Measurements from ENCODE around the gene KDM5B. TPM values are rescaled to one million over a fixed set of nuclear protein-coding genes. Genes with fewer than 3 reads are reported as not detected.

Gene KDM5B
- total RNA-seq, 1 experiment from 2014 or later: 83.6 TPM

DNA sequence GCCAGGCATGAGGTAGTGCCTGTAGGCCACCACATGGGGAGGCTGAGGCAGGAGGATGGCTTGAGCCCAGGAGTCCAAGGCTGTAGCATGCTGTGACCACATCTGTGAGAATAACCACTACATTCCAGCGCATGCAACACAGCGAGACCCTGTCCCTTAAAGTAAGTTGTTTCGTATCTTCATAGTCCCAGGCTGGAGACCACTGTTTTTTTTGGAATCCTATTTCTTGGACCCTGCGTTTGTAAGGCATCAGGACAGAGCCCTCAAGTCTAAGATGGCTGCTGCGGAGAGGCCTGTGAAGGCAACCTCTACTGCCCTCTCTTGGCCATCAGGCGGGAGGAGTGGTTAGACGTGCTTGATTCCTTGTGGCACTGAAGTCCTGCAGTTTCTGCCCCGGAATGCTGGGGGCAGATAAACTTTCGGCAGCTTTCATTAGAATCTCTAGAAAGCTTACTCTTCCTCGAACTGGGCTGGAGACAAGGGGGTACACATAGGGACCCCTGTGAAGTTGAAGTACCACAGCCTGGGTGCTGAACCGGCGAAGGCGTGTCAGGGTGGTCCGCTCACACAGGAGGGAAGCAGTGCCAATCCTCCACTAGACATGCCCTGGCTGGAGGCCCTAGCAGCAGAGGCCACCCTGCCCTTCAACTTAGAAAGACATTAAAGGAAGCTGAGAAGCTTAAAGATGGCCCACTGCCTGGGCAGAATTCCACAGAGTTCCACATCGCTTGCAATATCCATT, 44.1 kb upstream of the KDM5B start:
- H3K36me3 ChIP-seq (ENCODE audit: control insufficient read depth, insufficient read depth, low read length): no peaks in the 10 kb centered on the region
- TF ChIP-seq, protein P1, sequence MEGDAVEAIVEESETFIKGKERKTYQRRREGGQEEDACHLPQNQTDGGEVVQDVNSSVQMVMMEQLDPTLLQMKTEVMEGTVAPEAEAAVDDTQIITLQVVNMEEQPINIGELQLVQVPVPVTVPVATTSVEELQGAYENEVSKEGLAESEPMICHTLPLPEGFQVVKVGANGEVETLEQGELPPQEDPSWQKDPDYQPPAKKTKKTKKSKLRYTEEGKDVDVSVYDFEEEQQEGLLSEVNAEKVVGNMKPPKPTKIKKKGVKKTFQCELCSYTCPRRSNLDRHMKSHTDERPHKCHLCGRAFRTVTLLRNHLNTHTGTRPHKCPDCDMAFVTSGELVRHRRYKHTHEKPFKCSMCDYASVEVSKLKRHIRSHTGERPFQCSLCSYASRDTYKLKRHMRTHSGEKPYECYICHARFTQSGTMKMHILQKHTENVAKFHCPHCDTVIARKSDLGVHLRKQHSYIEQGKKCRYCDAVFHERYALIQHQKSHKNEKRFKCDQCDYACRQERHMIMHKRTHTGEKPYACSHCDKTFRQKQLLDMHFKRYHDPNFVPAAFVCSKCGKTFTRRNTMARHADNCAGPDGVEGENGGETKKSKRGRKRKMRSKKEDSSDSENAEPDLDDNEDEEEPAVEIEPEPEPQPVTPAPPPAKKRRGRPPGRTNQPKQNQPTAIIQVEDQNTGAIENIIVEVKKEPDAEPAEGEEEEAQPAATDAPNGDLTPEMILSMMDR (IDR thresholded peaks at IDR 0.05): peak; percentile 90
- TF ChIP-seq SIN3A (IDR thresholded peaks at IDR 0.05; ENCODE audit: borderline replicate concordance, insufficient read depth, low read depth, low read length): no peak
- no peaks in the 10 kb centered on the region for H3K9me3 ChIP-seq (ENCODE audit: control insufficient read depth, insufficient read depth, low read depth, low read length)
- H3K27ac ChIP-seq (ENCODE audit: low read length): no peak overlapping the region
- ChIA-PET POLR2A (no interaction called here), CTCF (interaction anchor here (0.6 kb wide), 1 partner anchor 65 kb away, joined by 8 read pairs; no protein-coding TSS in a partner anchor)
- H3K27me3 ChIP-seq (ENCODE audit: control insufficient read depth, insufficient read depth, low read length): no peaks in the 10 kb centered on the region
- H3K4me1 ChIP-seq (ENCODE audit: control insufficient read depth, insufficient read depth, low read length): no peaks in the 10 kb centered on the region
- in situ Hi-C loops (cut with HindIII; ENCODE audit: low pct_unique_long_range_greater_than_20kb, low sequenced_read_pairs) (no loop called here), intact Hi-C loops (cut with micrococcal nuclease; ENCODE audit: unreplicated experiment) (loop anchor here (10.0 kb wide), 1 partner anchor 98 kb away; no protein-coding TSS in a partner anchor)
- BruUV-seq (replicated peaks): no TSS peak
- peak; percentile 39 for DNase-seq (ENCODE audit: low read depth, low spot score)
- peak; percentile 96 for ATAC-seq
- H3K4me3 ChIP-seq (ENCODE audit: low read depth in 2 of 2, low read length in 2 of 2): no peak overlapping the region

DNA sequence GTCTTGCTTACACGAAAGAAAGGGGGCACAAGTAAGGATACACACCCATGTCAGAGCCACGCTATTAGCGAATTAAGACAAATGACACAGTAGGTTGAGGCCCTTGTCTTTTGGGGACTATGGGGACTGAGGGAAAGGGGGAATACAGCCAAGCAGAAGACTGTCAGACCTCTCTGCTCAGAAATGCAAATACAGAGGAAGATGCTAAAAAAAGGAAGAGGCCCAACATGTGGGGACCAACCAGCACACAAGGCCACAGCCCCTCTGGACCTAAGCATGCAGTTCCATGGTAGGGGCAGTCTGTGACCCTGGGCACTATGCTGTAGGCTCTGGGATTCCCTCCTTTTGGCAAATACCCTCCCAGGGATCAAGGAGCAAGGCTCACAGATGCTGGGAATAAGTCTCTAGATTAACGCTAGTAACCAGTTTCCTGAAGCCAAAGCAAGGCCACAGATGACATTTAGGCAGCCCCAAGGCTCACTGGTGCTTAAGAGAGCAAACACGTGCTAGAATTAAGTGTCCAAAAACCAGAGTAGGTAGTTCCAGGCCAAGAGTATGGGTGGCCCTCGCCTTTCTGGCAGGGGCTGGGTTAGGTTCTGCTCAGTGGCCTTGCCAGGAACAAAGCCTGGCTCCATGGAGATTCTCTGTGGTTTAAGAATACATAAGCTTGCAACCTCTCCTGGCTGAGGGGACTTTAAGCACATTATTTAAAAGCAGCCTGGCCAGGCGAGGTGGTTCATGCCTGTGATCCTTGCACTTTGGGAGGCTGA, 42.6 kb upstream of the KDM5B start:
- H3K9me3 ChIP-seq (ENCODE audit: control insufficient read depth, insufficient read depth, low read depth, low read length): no peaks in the 10 kb centered on the region
- BruUV-seq (replicated peaks): no TSS peak
- H3K27ac ChIP-seq (ENCODE audit: low read length): no peak overlapping the region
- H3K36me3 ChIP-seq (ENCODE audit: control insufficient read depth, insufficient read depth, low read length): no peaks in the 10 kb centered on the region
- intact Hi-C loops (cut with micrococcal nuclease; ENCODE audit: unreplicated experiment) (loop anchor here (10.0 kb wide), 1 partner anchor 96 kb away; no protein-coding TSS in a partner anchor), in situ Hi-C loops (cut with HindIII; ENCODE audit: low pct_unique_long_range_greater_than_20kb, low sequenced_read_pairs) (no loop called here)
- no peak for ATAC-seq
- no peaks in the 10 kb centered on the region for H3K27me3 ChIP-seq (ENCODE audit: control insufficient read depth, insufficient read depth, low read length)
- TF ChIP-seq, protein P2, sequence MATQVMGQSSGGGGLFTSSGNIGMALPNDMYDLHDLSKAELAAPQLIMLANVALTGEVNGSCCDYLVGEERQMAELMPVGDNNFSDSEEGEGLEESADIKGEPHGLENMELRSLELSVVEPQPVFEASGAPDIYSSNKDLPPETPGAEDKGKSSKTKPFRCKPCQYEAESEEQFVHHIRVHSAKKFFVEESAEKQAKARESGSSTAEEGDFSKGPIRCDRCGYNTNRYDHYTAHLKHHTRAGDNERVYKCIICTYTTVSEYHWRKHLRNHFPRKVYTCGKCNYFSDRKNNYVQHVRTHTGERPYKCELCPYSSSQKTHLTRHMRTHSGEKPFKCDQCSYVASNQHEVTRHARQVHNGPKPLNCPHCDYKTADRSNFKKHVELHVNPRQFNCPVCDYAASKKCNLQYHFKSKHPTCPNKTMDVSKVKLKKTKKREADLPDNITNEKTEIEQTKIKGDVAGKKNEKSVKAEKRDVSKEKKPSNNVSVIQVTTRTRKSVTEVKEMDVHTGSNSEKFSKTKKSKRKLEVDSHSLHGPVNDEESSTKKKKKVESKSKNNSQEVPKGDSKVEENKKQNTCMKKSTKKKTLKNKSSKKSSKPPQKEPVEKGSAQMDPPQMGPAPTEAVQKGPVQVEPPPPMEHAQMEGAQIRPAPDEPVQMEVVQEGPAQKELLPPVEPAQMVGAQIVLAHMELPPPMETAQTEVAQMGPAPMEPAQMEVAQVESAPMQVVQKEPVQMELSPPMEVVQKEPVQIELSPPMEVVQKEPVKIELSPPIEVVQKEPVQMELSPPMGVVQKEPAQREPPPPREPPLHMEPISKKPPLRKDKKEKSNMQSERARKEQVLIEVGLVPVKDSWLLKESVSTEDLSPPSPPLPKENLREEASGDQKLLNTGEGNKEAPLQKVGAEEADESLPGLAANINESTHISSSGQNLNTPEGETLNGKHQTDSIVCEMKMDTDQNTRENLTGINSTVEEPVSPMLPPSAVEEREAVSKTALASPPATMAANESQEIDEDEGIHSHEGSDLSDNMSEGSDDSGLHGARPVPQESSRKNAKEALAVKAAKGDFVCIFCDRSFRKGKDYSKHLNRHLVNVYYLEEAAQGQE (IDR thresholded peaks at IDR 0.05; ENCODE audit: insufficient read depth in 1 of 2, low read depth in 2 of 2, low read length in 1 of 2): no peak
- TF ChIP-seq TCF7L2 (IDR thresholded peaks at IDR 0.05; ENCODE audit: low read depth, low read length): no peak
- no peak for TF ChIP-seq SIN3A (IDR thresholded peaks at IDR 0.05; ENCODE audit: borderline replicate concordance, insufficient read depth, low read depth, low read length)
- no peak for TF ChIP-seq POLR2AphosphoS5 (IDR thresholded peaks at IDR 0.05; ENCODE audit: low read depth, low read length)
- TF ChIP-seq, protein P1 (IDR thresholded peaks at IDR 0.05): no peak
- DNase-seq (ENCODE audit: low read depth, low spot score): no peak
- ChIA-PET CTCF (no interaction called here), POLR2A (no interaction called here)
- H3K4me1 ChIP-seq (ENCODE audit: control insufficient read depth, insufficient read depth, low read length): no peaks in the 10 kb centered on the region
- no peak overlapping the region for H3K4me3 ChIP-seq (ENCODE audit: low read depth in 2 of 2, low read length in 2 of 2)

Measured in Panc1 (cell line).